Measurements from ENCODE around the gene PBX3.

GRCh38 chr9:125854553-125855275, 107.5 kb downstream of the PBX3 start:
- TF ChIP-seq CTCF (IDR thresholded peaks at IDR 0.05) (no peak), POLR2A (IDR thresholded peaks at IDR 0.05) (no peak)
